ENCODE measurements around the gene ZCCHC9. TPM values are rescaled to one million over a fixed set of nuclear protein-coding genes. Genes with fewer than 3 reads are reported as not detected.

ZCCHC9 gene
- total RNA-seq, 1 donor from 2014 or later = 22.5 TPM

- Mint-ChIP-seq H3K27ac (ENCODE audit: unreplicated experiment) (no peak overlapping the region), H3K27me3 (ENCODE audit: low read depth, unreplicated experiment) (no peaks in the 10 kb centered on the region), H3K9me3 (ENCODE audit: unreplicated experiment) (no peaks in the 10 kb centered on the region), H3K36me3 (ENCODE audit: low read depth, unreplicated experiment) (no peaks in the 10 kb centered on the region), H3K4me1 (ENCODE audit: low read depth, unreplicated experiment) (no peaks in the 10 kb centered on the region), H3K4me3 (ENCODE audit: unreplicated experiment) (no peak overlapping the region)
- no peak overlapping the region for H3K4me2 ChIP-seq (ENCODE audit: low read length)
- H3K36me3 ChIP-seq (ENCODE audit: insufficient read depth, low read length) = no peaks in the 10 kb centered on the region
- no peaks in the 10 kb centered on the region for H3K79me2 ChIP-seq (ENCODE audit: insufficient read depth, low read length)
- DNase-seq (ENCODE audit: low read depth) (no peak), FAIRE-seq (no peak)
- no peaks in the 10 kb centered on the region for H3K27me3 ChIP-seq (ENCODE audit: insufficient read depth, low read length)
- TF ChIP-seq EZH2 (IDR thresholded peaks at IDR 0.05; ENCODE audit: insufficient read depth, low read length) (no peak), CTCF (IDR thresholded peaks at IDR 0.05; ENCODE audit: insufficient read depth, low read depth, low read length) (no peak)
- no peaks in the 10 kb centered on the region for H4K20me1 ChIP-seq (ENCODE audit: insufficient read depth, low read length)
- no peak overlapping the region for H2AFZ ChIP-seq (ENCODE audit: low read depth, low read length)
- no peak overlapping the region for H3K4me3 ChIP-seq (ENCODE audit: insufficient read depth, low read depth, low read length)
- H3K9me3 ChIP-seq (ENCODE audit: insufficient read depth, low read depth, low read length) = no peaks in the 10 kb centered on the region
- H3K9ac ChIP-seq (ENCODE audit: low read length) = no peak overlapping the region
- no peak overlapping the region for H3K27ac ChIP-seq (ENCODE audit: low read depth, low read length)
- no peaks in the 10 kb centered on the region for H3K4me1 ChIP-seq (ENCODE audit: insufficient read depth, low read length)
These were observed 43.3 kb downstream of the ZCCHC9 start for GRCh38 chr5:81344736-81345135.

- Histone ChIP-seq H3K4me2 (ENCODE audit: low read length) (no peak overlapping the region), H3K4me3 (ENCODE audit: insufficient read depth, low read depth, low read length) (no peak overlapping the region), H3K36me3 (ENCODE audit: insufficient read depth, low read length) (no peaks in the 10 kb centered on the region), H4K20me1 (ENCODE audit: insufficient read depth, low read length) (no peaks in the 10 kb centered on the region), H3K79me2 (ENCODE audit: insufficient read depth, low read length) (no peaks in the 10 kb centered on the region), H3K27ac (ENCODE audit: low read depth, low read length) (no peak overlapping the region), H2AFZ (ENCODE audit: low read depth, low read length) (no peak overlapping the region), H3K4me1 (ENCODE audit: insufficient read depth, low read length) (no peaks in the 10 kb centered on the region), H3K9me3 (ENCODE audit: insufficient read depth, low read depth, low read length) (no peaks in the 10 kb centered on the region), H3K9ac (ENCODE audit: low read length) (no peak overlapping the region), H3K27me3 (ENCODE audit: insufficient read depth, low read length) (no peaks in the 10 kb centered on the region)
- FAIRE-seq (no peak), DNase-seq (ENCODE audit: low read depth) (no peak)
- Mint-ChIP-seq H3K27ac (ENCODE audit: unreplicated experiment) (no peak overlapping the region), H3K4me1 (ENCODE audit: low read depth, unreplicated experiment) (no peaks in the 10 kb centered on the region), H3K27me3 (ENCODE audit: low read depth, unreplicated experiment) (no peaks in the 10 kb centered on the region), H3K9me3 (ENCODE audit: unreplicated experiment) (no peaks in the 10 kb centered on the region), H3K4me3 (ENCODE audit: unreplicated experiment) (no peak overlapping the region), H3K36me3 (ENCODE audit: low read depth, unreplicated experiment) (no peaks in the 10 kb centered on the region)
- no peak for TF ChIP-seq EZH2 (IDR thresholded peaks at IDR 0.05; ENCODE audit: insufficient read depth, low read length)
- TF ChIP-seq CTCF (IDR thresholded peaks at IDR 0.05; ENCODE audit: insufficient read depth, low read depth, low read length) = no peak
These were observed 44.1 kb downstream of the ZCCHC9 start for GRCh38 chr5:81345411-81346003.

- H3K4me2 ChIP-seq (ENCODE audit: low read length) = no peak overlapping the region
- no peak overlapping the region for H3K9ac ChIP-seq (ENCODE audit: low read length)
- no peaks in the 10 kb centered on the region for H3K36me3 ChIP-seq (ENCODE audit: insufficient read depth, low read length)
- no peaks in the 10 kb centered on the region for H3K4me1 ChIP-seq (ENCODE audit: insufficient read depth, low read length)
- no peak overlapping the region for H3K27ac ChIP-seq (ENCODE audit: low read depth, low read length)
- Mint-ChIP-seq H3K36me3 (ENCODE audit: low read depth, unreplicated experiment) (no peaks in the 10 kb centered on the region), H3K4me1 (ENCODE audit: low read depth, unreplicated experiment) (no peaks in the 10 kb centered on the region), H3K9me3 (ENCODE audit: unreplicated experiment) (no peaks in the 10 kb centered on the region), H3K27me3 (ENCODE audit: low read depth, unreplicated experiment) (no peaks in the 10 kb centered on the region), H3K27ac (ENCODE audit: unreplicated experiment) (no peak overlapping the region), H3K4me3 (ENCODE audit: unreplicated experiment) (no peak overlapping the region)
- H3K79me2 ChIP-seq (ENCODE audit: insufficient read depth, low read length) = no peaks in the 10 kb centered on the region
- no peak for TF ChIP-seq CTCF (IDR thresholded peaks at IDR 0.05; ENCODE audit: insufficient read depth, low read depth, low read length)
- no peak for TF ChIP-seq EZH2 (IDR thresholded peaks at IDR 0.05; ENCODE audit: insufficient read depth, low read length)
- no peak for DNase-seq (ENCODE audit: low read depth)
- no peaks in the 10 kb centered on the region for H3K27me3 ChIP-seq (ENCODE audit: insufficient read depth, low read length)
- H2AFZ ChIP-seq (ENCODE audit: low read depth, low read length) = no peak overlapping the region
- H3K4me3 ChIP-seq (ENCODE audit: insufficient read depth, low read depth, low read length) = no peak overlapping the region
- FAIRE-seq = no peak
- H3K9me3 ChIP-seq (ENCODE audit: insufficient read depth, low read depth, low read length) = no peaks in the 10 kb centered on the region
- H4K20me1 ChIP-seq (ENCODE audit: insufficient read depth, low read length) = no peaks in the 10 kb centered on the region
These were observed 47.8 kb downstream of the ZCCHC9 start for GRCh38 chr5:81349161-81349560.

All from astrocyte (in vitro differentiated cells and primary cell).